ENCODE data around the gene CDC14A.

Gene CDC14A

GRCh38 chr1:100394285-100394684 is 42.0 kb downstream of the CDC14A start:
- CTCF ChIA-PET, result no interaction called here
- no peak for DNase-seq (ENCODE audit: extremely low spot score)
- POLR2A ChIA-PET, result no interaction called here
- TF ChIP-seq L3MBTL2 (conservative IDR thresholded peaks at IDR 0.05), result no peak
- no peak for TF ChIP-seq SP1 (IDR thresholded peaks at IDR 0.05)
- TF ChIP-seq TARDBP (IDR thresholded peaks at IDR 0.05), result no peak
- TF ChIP-seq SUZ12 (IDR thresholded peaks at IDR 0.05), result no peak
- no peak for TF ChIP-seq FOXA1 (IDR thresholded peaks at IDR 0.05)
- TF ChIP-seq FOXM1 (IDR thresholded peaks at IDR 0.05; ENCODE audit: borderline replicate concordance), result no peak
- TF ChIP-seq ZNF384 (IDR thresholded peaks at IDR 0.05), result no peak
- TF ChIP-seq NFRKB (IDR thresholded peaks at IDR 0.05), result no peak
- no peak for TF ChIP-seq BHLHE40 (IDR thresholded peaks at IDR 0.05; ENCODE audit: borderline replicate concordance)
- no peak for TF ChIP-seq PKNOX1 (IDR thresholded peaks at IDR 0.05)
- TF ChIP-seq HDGF (IDR thresholded peaks at IDR 0.05; ENCODE audit: borderline replicate concordance), result no peak
- no peak for TF ChIP-seq CTBP1 (IDR thresholded peaks at IDR 0.05; ENCODE audit: borderline replicate concordance)
- no peak for TF ChIP-seq ARNT (IDR thresholded peaks at IDR 0.05)
- TF ChIP-seq ELF4 (IDR thresholded peaks at IDR 0.05), result no peak
- no peak for TF ChIP-seq LEF1 (IDR thresholded peaks at IDR 0.05; ENCODE audit: borderline replicate concordance)
- no peak for TF ChIP-seq FOXK2 (IDR thresholded peaks at IDR 0.05)

DNA sequence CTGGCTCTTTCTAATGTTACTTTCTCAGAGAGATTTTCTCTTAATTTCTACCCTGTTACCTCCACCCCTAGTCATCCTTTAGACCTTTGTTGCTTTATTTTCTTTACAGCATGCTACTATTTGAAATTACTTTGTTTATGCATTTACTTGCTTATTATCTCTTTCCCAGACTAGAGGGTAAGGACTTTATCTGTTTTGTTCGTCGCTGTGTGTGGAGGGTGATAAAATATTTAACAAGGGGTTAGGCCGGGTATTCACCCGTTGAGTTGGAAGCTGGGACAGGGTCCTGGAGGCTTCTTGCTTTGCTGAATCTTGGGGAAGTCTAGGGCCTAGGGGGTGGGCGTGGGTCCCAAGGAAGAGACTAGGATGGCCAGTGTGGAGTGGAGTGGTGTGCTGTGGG is 43.6 kb downstream of the CDC14A start:
- no peak for DNase-seq (ENCODE audit: extremely low spot score)
- TF ChIP-seq FOXA1 (IDR thresholded peaks at IDR 0.05) (no peak), L3MBTL2 (conservative IDR thresholded peaks at IDR 0.05) (no peak)
- POLR2A ChIA-PET, result no interaction called here
- CTCF ChIA-PET, result no interaction called here

GRCh38 chr1:100396651-100397050 is 44.3 kb downstream of the CDC14A start:
- POLR2A ChIA-PET, result interaction anchor here (1.2 kb wide), 1 partner anchor 264 kb away, joined by 3 read pairs; the partner anchor contains the start of genes SASS6 and TRMT13
- CTCF ChIA-PET, result no interaction called here
- DNase-seq (ENCODE audit: extremely low spot score), result no peak
- TF ChIP-seq SP1 (IDR thresholded peaks at IDR 0.05) (no peak), FOXM1 (IDR thresholded peaks at IDR 0.05; ENCODE audit: borderline replicate concordance) (no peak), CTBP1 (IDR thresholded peaks at IDR 0.05; ENCODE audit: borderline replicate concordance) (no peak), FOXA1 (IDR thresholded peaks at IDR 0.05) (no peak), ARNT (IDR thresholded peaks at IDR 0.05) (no peak), BHLHE40 (IDR thresholded peaks at IDR 0.05; ENCODE audit: borderline replicate concordance) (no peak), HDGF (IDR thresholded peaks at IDR 0.05; ENCODE audit: borderline replicate concordance) (no peak), SUZ12 (IDR thresholded peaks at IDR 0.05) (no peak), TARDBP (IDR thresholded peaks at IDR 0.05) (no peak), PKNOX1 (IDR thresholded peaks at IDR 0.05) (no peak)

- ChIA-PET CTCF (no interaction called here), POLR2A (no interaction called here)
- no peak for DNase-seq (ENCODE audit: extremely low spot score)
- no peak for TF ChIP-seq FOXA1 (IDR thresholded peaks at IDR 0.05)
- no peak for TF ChIP-seq HDGF (IDR thresholded peaks at IDR 0.05; ENCODE audit: borderline replicate concordance)
- no peak for TF ChIP-seq L3MBTL2 (conservative IDR thresholded peaks at IDR 0.05)
- TF ChIP-seq ZNF384 (IDR thresholded peaks at IDR 0.05), result no peak
- TF ChIP-seq CTBP1 (IDR thresholded peaks at IDR 0.05; ENCODE audit: borderline replicate concordance), result no peak
- no peak for TF ChIP-seq FOXK2 (IDR thresholded peaks at IDR 0.05)
- TF ChIP-seq ELF4 (IDR thresholded peaks at IDR 0.05), result no peak
- no peak for TF ChIP-seq SP1 (IDR thresholded peaks at IDR 0.05)
- no peak for TF ChIP-seq ARNT (IDR thresholded peaks at IDR 0.05)
- TF ChIP-seq LEF1 (IDR thresholded peaks at IDR 0.05; ENCODE audit: borderline replicate concordance), result no peak
- TF ChIP-seq NFRKB (IDR thresholded peaks at IDR 0.05), result no peak
- TF ChIP-seq TARDBP (IDR thresholded peaks at IDR 0.05), result no peak
- TF ChIP-seq PKNOX1 (IDR thresholded peaks at IDR 0.05), result no peak
- TF ChIP-seq BHLHE40 (IDR thresholded peaks at IDR 0.05; ENCODE audit: borderline replicate concordance), result no peak
Observed at GRCh38 chr1:100397681-100398080, 45.4 kb downstream of the CDC14A start.

DNA sequence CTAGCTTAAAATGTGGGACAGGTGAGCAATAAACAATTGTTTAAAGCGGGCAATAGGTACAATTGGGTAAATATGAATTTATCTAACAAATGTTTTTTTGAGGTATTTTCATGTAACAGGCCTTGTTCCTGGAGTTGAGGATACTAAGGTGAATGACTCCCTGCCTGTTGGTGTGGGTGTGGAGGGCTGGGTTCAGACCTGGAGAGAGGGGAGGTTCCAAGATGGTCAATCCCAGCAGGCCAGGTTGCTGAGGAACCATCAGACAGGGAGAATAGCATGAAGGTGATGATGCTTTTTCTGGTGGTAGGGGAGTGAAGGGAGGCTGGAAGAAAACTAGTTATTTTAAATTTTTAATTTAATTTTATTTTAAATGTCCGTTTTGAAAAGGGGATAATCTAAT is 46.3 kb downstream of the CDC14A start:
- POLR2A ChIA-PET, result no interaction called here

GRCh38 chr1:100400404-100400803 is 48.1 kb downstream of the CDC14A start:
- ChIA-PET CTCF (no interaction called here), POLR2A (no interaction called here)
- no peak for DNase-seq (ENCODE audit: extremely low spot score)
- TF ChIP-seq FOXM1 (IDR thresholded peaks at IDR 0.05; ENCODE audit: borderline replicate concordance) (no peak), CTBP1 (IDR thresholded peaks at IDR 0.05; ENCODE audit: borderline replicate concordance) (no peak), TARDBP (IDR thresholded peaks at IDR 0.05) (no peak), FOXK2 (IDR thresholded peaks at IDR 0.05) (no peak), FOXA1 (IDR thresholded peaks at IDR 0.05) (no peak), L3MBTL2 (conservative IDR thresholded peaks at IDR 0.05) (no peak), BHLHE40 (IDR thresholded peaks at IDR 0.05; ENCODE audit: borderline replicate concordance) (no peak), LEF1 (IDR thresholded peaks at IDR 0.05; ENCODE audit: borderline replicate concordance) (no peak), HDGF (IDR thresholded peaks at IDR 0.05; ENCODE audit: borderline replicate concordance) (no peak), ELF4 (IDR thresholded peaks at IDR 0.05) (no peak), NFRKB (IDR thresholded peaks at IDR 0.05) (no peak), SP1 (IDR thresholded peaks at IDR 0.05) (no peak), SUZ12 (IDR thresholded peaks at IDR 0.05) (no peak), PKNOX1 (IDR thresholded peaks at IDR 0.05) (no peak), ZNF384 (IDR thresholded peaks at IDR 0.05) (no peak), ARNT (IDR thresholded peaks at IDR 0.05) (no peak)

More for the DNA sequence above, 46.3 kb downstream of the CDC14A start:
- DNase-seq (ENCODE audit: extremely low spot score), result no peak
- CTCF ChIA-PET, result no interaction called here
- TF ChIP-seq HDGF (IDR thresholded peaks at IDR 0.05; ENCODE audit: borderline replicate concordance) (no peak), PKNOX1 (IDR thresholded peaks at IDR 0.05) (no peak), NFRKB (IDR thresholded peaks at IDR 0.05) (no peak), CTBP1 (IDR thresholded peaks at IDR 0.05; ENCODE audit: borderline replicate concordance) (no peak)

Measured in HEK293T (cell line).